Adipose tissue (tissue), 3 donors: ENCODE measurements around the gene FOXC2. TPM values are rescaled to one million over a fixed set of nuclear protein-coding genes. Genes with fewer than 3 reads are reported as not detected.
"Not testable (repeated sequence)": the region's sequence is repeated elsewhere in the genome, so short reads cannot be mapped to it uniquely, and the experiment has no call there.

ENCODE experiments used
- H3K27ac ChIP-seq: one replicate; pipeline ENCODE4 v1.5.1; 2013; ENCODE audit warnings: low read depth, low read length
- WGBS, 3 donors: extraction: QIAGEN DNeasy Blood & Tissue Kit; methylation state at CpG; one replicate each; pipeline ENCODE4 v1.1.7; 2013; 5-methylcytosine and 5-hydroxymethylcytosine counted together
- polyA plus RNA-seq, 3 donors: library from polyadenylated mRNA; stranded (reverse); fragments of 200-250 nt; gene quantifications; one replicate each; pipeline ENCODE4 v1.2.3, GENCODE V29; 2013
- donor health status: healthy with polysubstance abuse.
- donor health status: Bipolar disorder and iron deficiency.
- donor health status: healthy.

FOXC2 gene
- polyA plus RNA-seq, 3 donors, result 0.08 to 1.0 (median 0.90) TPM

DNA sequence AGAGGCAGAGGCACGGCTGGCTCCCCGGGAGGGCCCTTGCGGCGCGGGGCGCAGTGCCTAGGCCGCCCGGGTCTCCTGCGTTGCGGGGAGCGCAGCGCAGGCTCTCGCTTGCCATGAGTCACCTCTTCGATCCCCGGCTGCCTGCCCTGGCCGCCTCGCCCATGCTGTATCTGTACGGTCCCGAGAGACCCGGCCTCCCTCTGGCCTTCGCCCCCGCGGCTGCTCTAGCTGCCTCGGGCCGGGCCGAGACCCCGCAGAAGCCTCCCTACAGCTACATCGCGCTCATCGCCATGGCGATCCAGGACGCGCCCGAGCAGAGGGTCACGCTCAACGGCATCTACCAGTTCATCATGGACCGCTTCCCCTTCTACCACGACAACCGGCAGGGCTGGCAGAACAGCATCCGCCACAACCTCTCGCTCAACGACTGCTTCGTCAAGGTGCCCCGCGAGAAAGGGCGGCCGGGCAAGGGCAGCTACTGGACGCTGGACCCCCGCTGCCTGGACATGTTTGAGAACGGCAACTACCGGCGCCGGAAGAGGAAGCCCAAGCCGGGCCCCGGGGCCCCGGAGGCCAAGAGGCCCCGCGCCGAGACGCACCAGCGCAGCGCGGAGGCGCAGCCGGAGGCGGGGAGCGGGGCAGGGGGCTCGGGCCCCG is 12.1 kb downstream of the FOXC2 start:
- 3 to 7% (median 4%) methylated on average over 69 of the region's 69 CpGs for WGBS, 3 donors
- no peak overlapping the region for H3K27ac ChIP-seq

DNA sequence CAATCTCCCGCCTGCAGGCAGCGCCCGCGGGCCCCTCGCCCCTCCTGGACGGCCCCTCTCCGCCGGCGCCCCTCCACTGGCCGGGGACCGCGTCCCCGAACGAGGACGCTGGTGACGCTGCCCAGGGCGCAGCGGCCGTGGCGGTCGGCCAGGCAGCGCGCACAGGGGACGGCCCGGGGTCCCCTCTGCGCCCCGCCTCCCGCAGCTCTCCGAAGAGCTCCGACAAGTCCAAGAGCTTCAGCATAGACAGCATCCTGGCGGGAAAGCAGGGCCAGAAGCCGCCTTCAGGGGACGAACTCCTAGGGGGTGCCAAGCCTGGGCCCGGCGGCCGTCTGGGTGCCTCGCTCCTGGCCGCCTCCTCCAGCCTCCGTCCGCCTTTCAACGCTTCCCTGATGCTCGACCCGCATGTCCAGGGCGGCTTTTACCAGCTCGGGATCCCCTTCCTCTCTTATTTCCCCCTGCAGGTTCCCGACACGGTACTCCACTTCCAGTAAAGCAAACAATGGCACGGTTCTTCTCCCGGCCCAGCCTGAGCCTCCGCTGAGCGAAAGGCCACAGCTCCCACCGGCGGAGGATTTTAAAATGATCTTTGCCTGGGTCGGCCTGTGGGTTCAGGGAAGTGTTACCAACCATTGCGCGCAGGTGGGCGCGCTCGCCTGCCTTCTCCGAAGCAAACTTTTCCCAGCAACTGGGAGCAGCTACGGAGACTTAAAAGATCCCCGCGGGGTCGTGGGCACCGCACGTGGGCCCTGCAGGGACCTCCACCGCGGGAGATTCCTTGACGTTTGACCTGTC is 12.8 kb downstream of the FOXC2 start:
- 4 to 12% (median 9%) methylated on average over 55 to 69 of the region's 69 CpGs for WGBS, 3 donors
- no peak overlapping the region for H3K27ac ChIP-seq

- no peak overlapping the region for H3K27ac ChIP-seq
- 36 to 65% (median 56%) methylated on average over 19 of the region's 19 CpGs for WGBS, 3 donors
Measured at GRCh38 chr16:86580063-86580790, 13.6 kb downstream of the FOXC2 start.

DNA sequence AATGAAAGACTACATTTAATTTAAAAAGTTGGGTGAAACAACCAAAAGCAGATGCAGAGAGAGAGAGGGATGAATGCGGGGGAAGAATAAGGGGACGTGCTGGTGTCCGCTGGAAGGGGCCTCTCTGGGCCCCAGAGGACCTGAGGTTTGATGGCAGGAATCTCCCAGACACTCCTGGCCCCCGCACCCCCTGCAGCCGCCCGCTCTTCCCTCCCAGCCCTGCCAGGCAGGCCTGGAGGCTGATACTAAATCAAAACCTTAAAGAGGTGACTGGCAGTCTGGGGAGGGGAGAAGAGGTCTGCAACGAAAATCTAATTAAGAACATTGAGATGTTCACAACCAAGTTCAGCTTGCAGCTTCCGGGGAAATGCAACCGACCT is 14.2 kb downstream of the FOXC2 start:
- WGBS, 3 donors, result 51 to 88% (median 86%) methylated on average over 9 of the region's 9 CpGs
- no peak overlapping the region for H3K27ac ChIP-seq

DNA sequence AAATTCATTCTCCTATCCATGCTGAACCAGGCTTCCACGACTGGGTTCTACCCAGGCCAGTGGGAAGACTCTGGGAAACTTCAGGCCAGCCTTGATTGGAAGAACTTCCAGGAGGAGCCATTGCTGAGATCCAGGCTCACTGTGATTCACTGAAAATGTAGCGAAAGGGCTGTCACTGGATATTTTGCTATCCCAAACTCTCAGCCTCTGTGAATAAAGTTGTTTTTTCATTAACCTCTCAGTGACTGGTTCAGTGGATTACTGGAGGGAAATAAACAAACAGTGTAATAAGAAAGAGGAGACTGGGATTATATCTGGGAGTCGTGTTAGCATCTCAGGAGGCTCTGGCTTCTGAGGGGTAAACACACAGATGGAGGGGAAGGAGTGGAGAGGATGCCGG is 14.8 kb downstream of the FOXC2 start:
- H3K27ac ChIP-seq, result no peak overlapping the region
- 47 to 76% (median 73%) methylated on average over 4 of the region's 4 CpGs for WGBS, 3 donors

- WGBS, 3 donors, result 89 to 91% (median 90%) methylated on average over 6 of the region's 6 CpGs
- H3K27ac ChIP-seq, result no peak overlapping the region
Measured at GRCh38 chr16:86584071-86584685, 17.5 kb downstream of the FOXC2 start.

DNA sequence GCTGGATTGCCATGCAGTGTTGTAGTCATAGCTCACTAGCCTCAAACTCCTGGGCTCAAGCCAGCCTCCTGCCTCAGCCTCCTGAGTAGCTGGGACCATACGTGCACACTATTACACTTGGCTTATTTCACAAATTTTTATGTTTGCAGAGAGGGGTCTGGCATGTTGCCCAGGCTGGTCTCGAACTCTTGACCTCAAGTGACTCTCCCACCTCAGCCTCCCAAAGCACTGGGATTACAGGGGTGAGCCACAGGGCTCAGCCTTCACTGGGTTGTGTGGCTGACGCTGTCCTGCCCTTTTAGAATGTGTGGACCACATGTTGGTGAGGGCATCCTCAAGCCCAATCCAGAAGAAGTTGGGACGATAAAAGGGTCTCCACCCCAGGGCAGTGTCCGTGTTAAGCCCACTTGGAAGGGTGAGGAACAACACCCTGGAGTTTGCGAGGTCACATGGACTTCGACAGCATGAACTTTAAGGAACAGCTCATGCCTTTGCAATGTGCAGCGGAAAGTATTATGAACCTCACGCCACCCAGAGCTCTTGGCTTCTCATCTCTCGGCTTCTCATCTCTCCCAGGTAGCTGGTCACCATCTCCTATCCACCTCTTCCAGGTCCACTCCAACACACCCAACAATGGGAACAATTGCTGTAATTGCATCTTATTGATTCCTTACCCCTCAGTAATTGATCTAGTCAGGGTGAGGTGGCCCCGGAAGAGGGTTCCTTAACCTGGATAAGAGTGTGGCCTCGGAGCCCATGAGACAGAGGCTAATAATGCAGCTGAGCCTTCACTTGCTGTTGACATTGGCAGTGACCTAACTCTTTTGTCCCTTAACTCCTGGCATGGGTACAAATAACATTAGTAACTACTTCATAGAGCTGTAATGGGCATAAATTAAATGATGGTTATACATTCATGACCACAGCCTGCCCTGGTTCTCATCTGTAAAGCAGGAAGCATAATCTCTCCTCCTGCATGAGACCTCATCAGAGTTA is 18.4 kb downstream of the FOXC2 start:
- no peak overlapping the region for H3K27ac ChIP-seq
- 75 to 84% (median 82%) methylated on average over 12 of the region's 12 CpGs for WGBS, 3 donors

DNA sequence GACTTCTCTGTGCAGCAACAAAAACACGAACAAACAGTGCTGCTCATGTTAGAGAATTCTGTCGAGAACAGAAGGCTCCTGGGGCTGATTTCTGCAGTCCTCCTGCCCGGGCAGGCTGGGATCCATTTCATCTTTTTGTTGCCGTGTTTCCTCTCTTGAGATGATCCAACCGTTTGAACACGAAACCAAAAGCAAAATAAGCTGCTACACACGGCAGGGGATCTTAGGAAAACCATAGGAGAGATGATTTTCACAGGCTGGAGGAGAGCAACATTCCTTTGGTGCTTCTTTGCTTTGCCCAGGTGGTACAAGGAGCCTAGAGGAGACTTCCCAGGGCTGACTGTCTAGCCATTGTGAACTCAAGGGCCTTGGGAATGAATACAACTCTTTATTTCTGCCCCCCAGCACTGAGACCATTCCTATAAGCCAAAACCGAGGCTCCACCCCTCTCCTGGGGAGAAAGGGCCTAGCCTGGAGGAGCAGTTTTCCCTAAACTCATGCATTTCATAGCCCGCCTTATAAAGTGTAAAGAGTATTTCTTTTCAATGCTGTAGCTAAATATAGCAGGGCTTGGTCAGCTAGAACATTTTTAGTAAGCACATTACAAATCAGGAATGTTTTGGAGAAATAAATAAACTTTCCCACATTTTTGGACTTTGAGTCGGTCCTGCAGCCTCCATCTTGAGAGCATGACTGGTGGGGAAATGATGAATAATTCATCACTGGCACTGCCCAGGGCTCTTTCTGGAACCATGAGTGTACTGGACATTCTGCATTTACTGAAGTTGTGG is 19.4 kb downstream of the FOXC2 start:
- no peak overlapping the region for H3K27ac ChIP-seq
- WGBS, 3 donors, result 67 to 71% (median 68%) methylated on average over 10 of the region's 10 CpGs

DNA sequence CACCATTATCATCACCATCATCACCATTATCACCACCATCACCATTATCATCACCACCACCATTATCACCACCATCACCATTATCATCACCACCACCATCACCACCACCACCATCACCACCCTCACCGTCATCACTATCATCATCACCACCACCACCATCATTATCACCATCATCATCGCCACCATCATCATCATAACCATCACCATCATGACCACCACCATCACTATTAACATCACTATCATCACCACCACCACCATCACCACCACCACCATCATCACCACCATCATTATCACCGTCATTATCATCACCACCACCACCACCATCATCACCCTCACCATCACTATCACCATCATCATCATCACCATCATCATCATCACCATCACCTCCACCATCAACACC is 20.9 kb downstream of the FOXC2 start:
- no peak overlapping the region for H3K27ac ChIP-seq
- 87 to 90% (median 89%) methylated on average over 3 of the region's 3 CpGs for WGBS, 3 donors

DNA sequence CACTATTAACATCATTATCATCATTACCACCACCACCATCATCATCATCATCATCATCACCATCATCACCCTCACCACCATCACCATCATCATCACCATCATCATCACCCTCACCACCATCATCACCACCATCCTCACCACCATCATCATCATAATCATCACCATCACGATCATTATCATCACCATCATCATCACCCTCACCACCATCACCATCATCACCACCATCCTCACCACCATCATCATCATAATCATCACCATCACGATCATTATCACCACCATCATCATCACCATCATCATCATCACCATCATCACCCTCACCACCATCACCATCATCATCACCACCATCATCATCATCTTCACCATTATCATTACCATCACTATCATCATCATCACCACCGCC is 21.3 kb downstream of the FOXC2 start:
- WGBS, 3 donors, result 84 to 92% (median 92%) methylated on average over 3 of the region's 3 CpGs
- H3K27ac ChIP-seq, result not testable (repeated sequence)

DNA sequence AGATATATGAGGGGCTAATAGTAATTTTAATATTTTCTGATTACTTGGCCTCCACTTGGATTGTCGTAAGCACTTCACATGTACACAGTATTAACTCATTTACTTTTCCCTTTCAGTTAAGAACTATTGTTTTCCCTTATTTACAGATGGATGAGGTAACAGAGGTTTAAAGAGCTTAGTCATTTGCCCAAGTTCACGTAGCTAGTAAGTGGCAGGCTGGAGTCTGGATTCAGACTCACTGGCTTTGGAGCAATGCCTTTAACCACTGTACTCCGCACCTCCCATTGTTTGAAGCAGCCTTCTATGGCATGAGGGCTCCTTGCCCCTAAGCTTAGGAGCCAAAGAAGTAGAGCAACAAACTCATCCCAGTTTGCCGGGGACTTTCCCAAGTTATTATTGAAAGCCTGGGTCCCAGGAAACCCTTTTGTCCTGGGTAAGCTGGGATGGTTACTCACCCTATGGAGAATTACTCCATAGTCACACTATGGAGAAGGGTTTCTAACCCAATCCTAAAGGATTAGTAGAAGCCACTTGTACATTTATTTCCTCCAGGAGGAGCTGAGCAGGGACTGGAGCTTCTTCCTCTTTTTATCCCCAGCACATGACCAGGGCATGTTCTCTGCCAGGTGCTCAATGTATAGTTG is 24.0 kb downstream of the FOXC2 start:
- H3K27ac ChIP-seq, result no peak overlapping the region
- 58 to 90% (median 88%) methylated on average over 4 of the region's 4 CpGs for WGBS, 3 donors

DNA sequence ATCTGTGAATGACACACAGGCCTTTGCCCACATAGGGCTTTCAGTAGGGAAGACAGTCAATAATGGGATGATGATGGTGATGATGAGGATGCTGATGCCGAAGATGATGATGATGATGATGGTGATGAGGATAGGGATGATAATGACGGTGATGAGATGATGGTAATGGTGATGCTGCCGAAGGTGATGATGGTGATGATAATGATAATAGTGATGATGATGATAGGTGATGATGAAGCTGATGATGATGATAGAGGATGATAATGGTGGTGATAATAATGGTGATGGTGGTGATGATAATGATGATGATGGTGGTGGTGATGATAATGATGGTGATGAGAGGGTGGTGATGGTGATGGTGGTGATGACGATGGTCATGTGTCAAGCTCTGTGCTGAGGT is 24.6 kb downstream of the FOXC2 start:
- H3K27ac ChIP-seq, result no peak overlapping the region
- WGBS, 3 donors, result 70 to 94% (median 92%) methylated on average over 4 of the region's 4 CpGs

- WGBS, 3 donors, result 40 to 54% (median 47%) methylated on average over 13 of the region's 13 CpGs
- H3K27ac ChIP-seq, result no peak overlapping the region
Measured at GRCh38 chr16:86593913-86594620, 27.4 kb downstream of the FOXC2 start.

- H3K27ac ChIP-seq, result no peak overlapping the region
- 20 to 62% (median 53%) methylated on average over 8 of the region's 8 CpGs for WGBS, 3 donors
Measured at GRCh38 chr16:86594721-86595120, 28.1 kb downstream of the FOXC2 start.

- no peak overlapping the region for H3K27ac ChIP-seq
- 55 to 75% (median 72%) methylated on average over 10 of the region's 10 CpGs for WGBS, 3 donors
Measured at GRCh38 chr16:86595983-86596605, 29.5 kb downstream of the FOXC2 start.
